SK-N-MC (cell line): ENCODE measurements around the gene WAC.

Experiments
- EZH2 ChIP-seq: fragments of 200-600 bp; sonication (generic); IDR thresholded peaks from one replicate; pipeline ENCODE4 v1.6.1; 2017; ENCODE audit warnings: antibody characterized with exemption
- POLR2AphosphoS5 ChIP-seq: IDR thresholded peaks from 2 replicates; pipeline ENCODE4 v1.6.1; 2012; ENCODE audit warnings: mild to moderate bottlenecking, low read depth, low read length, borderline replicate concordance

GRCh38 chr10:28514648-28515047 lies 18.3 kb upstream of the WAC start:
- TF ChIP-seq EZH2 (no peak), POLR2AphosphoS5 (no peak)
